HUDEP-2 (cell line): Measurements from ENCODE around the gene TMEM119.
A peak's percentile ranks its signal among the peaks of the same experiment; 100 is the strongest.
"Not testable (repeated sequence)": the region's sequence is repeated elsewhere in the genome, so short reads cannot be mapped to it uniquely, and the experiment has no call there.

Source experiments
- DNase-seq, 76 experiments: peaks; one replicate each; lab custom pipeline; 2025; ENCODE audit not compliant: unreplicated experiment in 76 of 76; lab: John Stamatoyannopoulos, UW

The TMEM119 gene

GRCh38 chr12:108570743-108571608 is 26.9 kb downstream of the TMEM119 start:
- peak in 2 of 76 experiments; percentile 4 to 5 for DNase-seq

GRCh38 chr12:108568338-108569154 is 29.3 kb downstream of the TMEM119 start:
- no peak for DNase-seq

- DNase-seq = no peak
Measured at GRCh38 chr12:108567406-108568337, 30.2 kb downstream of the TMEM119 start.

- DNase-seq = no peak
Measured at GRCh38 chr12:108566452-108566851, 31.4 kb downstream of the TMEM119 start.

GRCh38 chr12:108565976-108566375 is 31.9 kb downstream of the TMEM119 start:
- DNase-seq = peak in 74 of 76 experiments; percentile 8 to 86 (median 72)

GRCh38 chr12:108565146-108565545 is 32.7 kb downstream of the TMEM119 start:
- no peak for DNase-seq

- peak in 71 of 76 experiments; percentile 9 to 76 (median 52) for DNase-seq
Measured at GRCh38 chr12:108564724-108565123, 33.2 kb downstream of the TMEM119 start.

GRCh38 chr12:108563804-108564151 is 34.1 kb downstream of the TMEM119 start:
- DNase-seq = no peak

- peak in 72 of 76 experiments; percentile 49 to 90 (median 80) for DNase-seq
Measured at GRCh38 chr12:108563136-108563803, 34.6 kb downstream of the TMEM119 start.

- DNase-seq = peak; percentile 18 to 98 (median 96)
Measured at GRCh38 chr12:108562348-108563135, 35.3 kb downstream of the TMEM119 start, which contains the start of gene ISCU. Gene ISCU, plus strand, starts transcription at chr12:108562596. Its CDS starts 27 bp downstream, at chr12:108562623.

- peak in 10 of 76 experiments; percentile 19 to 61 (median 37) for DNase-seq
Measured at GRCh38 chr12:108561852-108562347, 36.0 kb downstream of the TMEM119 start.

- peak in 74 of 76 experiments; percentile 20 to 90 (median 74) for DNase-seq
Measured at GRCh38 chr12:108560752-108561719, 36.8 kb downstream of the TMEM119 start, which contains the start of gene SART3. Gene SART3, minus strand, starts transcription at chr12:108561173. Its CDS starts 19 bp downstream, at chr12:108561154.

GRCh38 chr12:108560321-108560721 is 37.6 kb downstream of the TMEM119 start:
- no peak for DNase-seq

GRCh38 chr12:108559748-108560147 is 38.1 kb downstream of the TMEM119 start:
- DNase-seq = peak in 1 of 76 experiments; percentile 4

- DNase-seq = no peak
Measured at GRCh38 chr12:108559007-108559655, 38.8 kb downstream of the TMEM119 start.

GRCh38 chr12:108555383-108555782 is 42.5 kb downstream of the TMEM119 start:
- not testable (repeated sequence) for DNase-seq

- DNase-seq = no peak
Measured at GRCh38 chr12:108553799-108554198, 44.1 kb downstream of the TMEM119 start.
